GM23338 (cell line): Measurements from ENCODE around the gene TOMM5. TPM values are rescaled to one million over a fixed set of nuclear protein-coding genes. Genes with fewer than 3 reads are reported as not detected.

Source experiments
- ATAC-seq: fragments of 200-7000 bp; cut with Tn5 transposase; 3 replicates; pipeline ENCODE4 v1.9.1; 2020
- DNase-seq: peaks from one replicate; pipeline ENCODE4 v3.0.0-alpha.2; 2015; ENCODE audit warnings: low spot score
- H2AFZ ChIP-seq: fragments of 200-600 bp; sonication (generic); 2 replicates; pipeline ENCODE4 v1.8.0; 2016; ENCODE audit warnings: antibody characterized with exemption, mild to moderate bottlenecking, moderate library complexity
- H3F3A ChIP-seq: fragments of 200-600 bp; sonication (generic); replicated peaks from 2 replicates; pipeline ENCODE4 v1.8.0; 2017; ENCODE audit warnings: antibody characterized with exemption, mixed run types, low read depth
- H3K27ac ChIP-seq: fragments of 200-600 bp; sonication (generic); 2 replicates; pipeline ENCODE4 v1.6.1; 2016; ENCODE audit warnings: low read depth
- H3K27me3 ChIP-seq: fragments of 200-600 bp; sonication (generic); 2 replicates; pipeline ENCODE4 v1.8.0; 2016; ENCODE audit warnings: mild to moderate bottlenecking, mixed run types, moderate library complexity; ENCODE audit not compliant: insufficient read depth
- H3K36me3 ChIP-seq: fragments of 200-600 bp; sonication (generic); 2 replicates; pipeline ENCODE4 v1.8.0; 2016; ENCODE audit warnings: mild to moderate bottlenecking; ENCODE audit not compliant: insufficient read depth
- H3K4me1 ChIP-seq: fragments of 200-600 bp; sonication (generic); 2 replicates; pipeline ENCODE4 v1.8.0; 2016; ENCODE audit warnings: mild to moderate bottlenecking, moderate library complexity; ENCODE audit not compliant: insufficient read depth
- H3K4me2 ChIP-seq: fragments of 200-600 bp; sonication (generic); 2 replicates; pipeline ENCODE4 v1.7.1; 2017; ENCODE audit warnings: mixed run types
- H3K4me3 ChIP-seq: fragments of 200-600 bp; sonication (generic); 2 replicates; pipeline ENCODE4 v1.6.1; 2016; ENCODE audit warnings: mixed run types
- H3K79me2 ChIP-seq: fragments of 200-600 bp; sonication (generic); replicated peaks from 2 replicates; pipeline ENCODE4 v1.8.0; 2017; ENCODE audit warnings: mild to moderate bottlenecking; ENCODE audit not compliant: insufficient read depth
- H3K9me2 ChIP-seq: fragments of 200-600 bp; sonication (generic); 2 replicates; pipeline ENCODE4 v1.8.0; 2017; ENCODE audit not compliant: insufficient read depth
- H4K20me1 ChIP-seq: fragments of 200-600 bp; sonication (generic); replicated peaks from 2 replicates; pipeline ENCODE4 v1.8.0; 2017; ENCODE audit warnings: mild to moderate bottlenecking; ENCODE audit not compliant: insufficient read depth
- H3K27ac Mint-ChIP-seq: 2 replicates; pipeline ENCODE4 v1.8.0; 2020; ENCODE audit warnings: inconsistent platforms, mild to moderate bottlenecking, moderate library complexity, mixed read lengths
- H3K27me3 Mint-ChIP-seq: 3 replicates; pipeline ENCODE4 v1.8.0; 2022; ENCODE audit warnings: low read depth, mild to moderate bottlenecking, moderate library complexity, mixed read lengths, inconsistent platforms; ENCODE audit not compliant: insufficient read depth, poor library complexity
- H3K36me3 Mint-ChIP-seq: 3 replicates; pipeline ENCODE4 v1.8.0; 2021; ENCODE audit warnings: low read depth, mild to moderate bottlenecking, inconsistent platforms, moderate library complexity, mixed read lengths
- H3K4me1 Mint-ChIP-seq: 3 replicates; pipeline ENCODE4 v1.8.0; 2020; ENCODE audit warnings: mild to moderate bottlenecking, inconsistent platforms, mixed read lengths
- H3K4me3 Mint-ChIP-seq: 3 replicates; pipeline ENCODE4 v1.8.0; 2021; ENCODE audit warnings: moderate library complexity, mild to moderate bottlenecking, inconsistent platforms, mixed read lengths
- H3K9me3 Mint-ChIP-seq: 3 replicates; pipeline ENCODE4 v1.8.0; 2020; ENCODE audit warnings: moderate library complexity, mild to moderate bottlenecking, inconsistent platforms, mixed read lengths
- CREB1 ChIP-seq: fragments of 250-450 bp; sonication (Bioruptor Pico); IDR thresholded peaks from 2 replicates; pipeline ENCODE4 v1.5.0; 2020; ENCODE audit warnings: low read depth, mild to moderate bottlenecking, moderate library complexity
- CTCF ChIP-seq, 2 experiments: fragments of 200-600 bp in 1 of 2; sonication (generic) in 1 of 2; conservative IDR thresholded peaks; 2 replicates each; pipeline versions ENCODE4 v1.5.1 to v1.6.1; 2016 to 2017; ENCODE audit warnings: antibody characterized with exemption in 2 of 2, low read depth in 2 of 2, mild to moderate bottlenecking in 2 of 2, moderate library complexity in 1 of 2
- EZH2 ChIP-seq: fragments of 200-600 bp; sonication (generic); IDR thresholded peaks from one replicate; pipeline ENCODE4 v1.8.0; 2017; ENCODE audit warnings: antibody characterized with exemption, mild to moderate bottlenecking, low read depth; ENCODE audit not compliant: unreplicated experiment
- EZH2phosphoT487 ChIP-seq: fragments of 200-600 bp; sonication (generic); IDR thresholded peaks from one replicate; pipeline ENCODE4 v1.8.1; 2018; ENCODE audit warnings: antibody characterized with exemption; ENCODE audit not compliant: unreplicated experiment
- JUNB ChIP-seq: IDR thresholded peaks from one replicate; pipeline ENCODE4 v1.6.1; 2016; ENCODE audit warnings: antibody characterized with exemption; ENCODE audit not compliant: unreplicated experiment
- NANOG ChIP-seq: IDR thresholded peaks from 2 replicates; pipeline ENCODE4 v1.6.1; 2016; ENCODE audit warnings: antibody characterized with exemption, borderline replicate concordance
- POLR2AphosphoS5 ChIP-seq: IDR thresholded peaks from 2 replicates; pipeline ENCODE4 v1.6.1; 2016; ENCODE audit warnings: antibody characterized with exemption, low read depth
- REST ChIP-seq: IDR thresholded peaks from one replicate; pipeline ENCODE4 v1.6.1; 2018; ENCODE audit warnings: antibody characterized with exemption; ENCODE audit not compliant: unreplicated experiment
- STAT1 ChIP-seq: IDR thresholded peaks from one replicate; pipeline ENCODE4 v1.6.1; 2016; ENCODE audit warnings: antibody characterized with exemption; ENCODE audit not compliant: unreplicated experiment
- ZNF114 ChIP-seq: fragments of 250-450 bp; sonication (Bioruptor Pico); IDR thresholded peaks from 2 replicates; pipeline ENCODE4 v1.5.0; 2020; ENCODE audit warnings: mild to moderate bottlenecking, moderate library complexity
- ZNF331 ChIP-seq: fragments of 250-450 bp; sonication (Bioruptor Pico); IDR thresholded peaks from 2 replicates; pipeline ENCODE4 v1.5.0; 2020; ENCODE audit warnings: low read depth, mild to moderate bottlenecking, moderate library complexity
- polyA plus RNA-seq: library from polyadenylated mRNA; unstranded; fragments of >200 nt; fragmentation: Nextera tagmentation; extraction: Ambion mirVana; gene quantifications from 2 replicates; pipeline ENCODE4 v1.2.1, GENCODE V29; 2016
- total RNA-seq: library from RNA; depleted of rRNA; stranded (reverse); fragments of >200 nt; shearing (Covaris generic); gene quantifications from 2 replicates; pipeline ENCODE4 v1.2.3, GENCODE V29; 2014
- TF ChIP-seq, protein P1 (sequence below): IDR thresholded peaks from 2 replicates; pipeline ENCODE4 v1.6.1; 2016; ENCODE audit warnings: antibody characterized with exemption
- TF ChIP-seq, protein P2 (sequence below): fragments of 250-450 bp; sonication (Bioruptor Pico); IDR thresholded peaks from 2 replicates; pipeline ENCODE4 v1.5.0; 2020; ENCODE audit warnings: mild to moderate bottlenecking, moderate library complexity

Gene TOMM5
- total and polyA plus RNA-seq, 2 experiments from 2014 or later: 158 to 529 TPM

DNA sequence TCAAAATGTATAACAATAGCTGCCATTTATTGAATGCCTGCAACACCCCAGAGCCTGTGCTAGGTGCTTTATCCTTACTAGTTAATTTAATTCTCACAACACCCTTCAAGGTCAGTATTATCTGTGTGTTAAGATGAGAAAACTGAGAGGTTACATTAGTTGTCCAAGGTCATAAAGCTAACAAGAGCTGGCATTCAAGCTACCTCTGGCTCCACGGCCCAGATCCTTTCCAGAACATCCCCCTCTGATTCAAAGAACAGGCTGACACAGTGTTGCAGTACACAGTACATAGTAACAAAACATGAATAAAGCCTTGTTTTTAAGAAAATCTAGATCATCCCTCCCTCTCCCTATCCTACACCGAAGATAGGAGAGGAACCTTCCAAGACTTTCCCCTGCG lies 48.9 kb upstream of the TOMM5 start:
- Mint-ChIP-seq H3K9me3 (no peaks in the 10 kb centered on the region), H3K4me3 (no peak overlapping the region)
- no peak for ATAC-seq

More for the DNA sequence above, 48.9 kb upstream of the TOMM5 start:
- peaks cover 5% of the 10 kb centered on the region; the same call in 1 of the 3 replicates for H3K4me1 Mint-ChIP-seq
- no peak overlapping the region for H3K4me2 ChIP-seq
- no peaks in the 10 kb centered on the region for H3K4me1 ChIP-seq
- H3K4me3 ChIP-seq: no peak overlapping the region
- peaks cover 5% of the 10 kb centered on the region; the same call in 1 of the 2 replicates for H3K27me3 ChIP-seq
- H3K36me3 ChIP-seq: no peaks in the 10 kb centered on the region
- H3K27ac Mint-ChIP-seq: no peak overlapping the region
- no peak overlapping the region for H2AFZ ChIP-seq
- H3K79me2 ChIP-seq: no peaks in the 10 kb centered on the region
- H3K27ac ChIP-seq: no peak overlapping the region
- no peaks in the 10 kb centered on the region for H3K9me2 ChIP-seq
- no peaks in the 10 kb centered on the region for H3K36me3 Mint-ChIP-seq
- no peak for DNase-seq
- TF ChIP-seq ZNF114 (no peak), POLR2AphosphoS5 (no peak), REST (no peak), EZH2phosphoT487 (no peak), ZNF331 (CRISPR knock-in tag) (no peak), CREB1 (no peak), JUNB (no peak), STAT1 (no peak), CTCF (conservative IDR thresholded peaks at IDR 0.05; ENCODE audit: low read depth in 2 of 2) (no peak), NANOG (no peak), EZH2 (no peak)
- TF ChIP-seq, protein P1, sequence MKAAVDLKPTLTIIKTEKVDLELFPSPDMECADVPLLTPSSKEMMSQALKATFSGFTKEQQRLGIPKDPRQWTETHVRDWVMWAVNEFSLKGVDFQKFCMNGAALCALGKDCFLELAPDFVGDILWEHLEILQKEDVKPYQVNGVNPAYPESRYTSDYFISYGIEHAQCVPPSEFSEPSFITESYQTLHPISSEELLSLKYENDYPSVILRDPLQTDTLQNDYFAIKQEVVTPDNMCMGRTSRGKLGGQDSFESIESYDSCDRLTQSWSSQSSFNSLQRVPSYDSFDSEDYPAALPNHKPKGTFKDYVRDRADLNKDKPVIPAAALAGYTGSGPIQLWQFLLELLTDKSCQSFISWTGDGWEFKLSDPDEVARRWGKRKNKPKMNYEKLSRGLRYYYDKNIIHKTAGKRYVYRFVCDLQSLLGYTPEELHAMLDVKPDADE: no peak
- TF ChIP-seq, protein P2, sequence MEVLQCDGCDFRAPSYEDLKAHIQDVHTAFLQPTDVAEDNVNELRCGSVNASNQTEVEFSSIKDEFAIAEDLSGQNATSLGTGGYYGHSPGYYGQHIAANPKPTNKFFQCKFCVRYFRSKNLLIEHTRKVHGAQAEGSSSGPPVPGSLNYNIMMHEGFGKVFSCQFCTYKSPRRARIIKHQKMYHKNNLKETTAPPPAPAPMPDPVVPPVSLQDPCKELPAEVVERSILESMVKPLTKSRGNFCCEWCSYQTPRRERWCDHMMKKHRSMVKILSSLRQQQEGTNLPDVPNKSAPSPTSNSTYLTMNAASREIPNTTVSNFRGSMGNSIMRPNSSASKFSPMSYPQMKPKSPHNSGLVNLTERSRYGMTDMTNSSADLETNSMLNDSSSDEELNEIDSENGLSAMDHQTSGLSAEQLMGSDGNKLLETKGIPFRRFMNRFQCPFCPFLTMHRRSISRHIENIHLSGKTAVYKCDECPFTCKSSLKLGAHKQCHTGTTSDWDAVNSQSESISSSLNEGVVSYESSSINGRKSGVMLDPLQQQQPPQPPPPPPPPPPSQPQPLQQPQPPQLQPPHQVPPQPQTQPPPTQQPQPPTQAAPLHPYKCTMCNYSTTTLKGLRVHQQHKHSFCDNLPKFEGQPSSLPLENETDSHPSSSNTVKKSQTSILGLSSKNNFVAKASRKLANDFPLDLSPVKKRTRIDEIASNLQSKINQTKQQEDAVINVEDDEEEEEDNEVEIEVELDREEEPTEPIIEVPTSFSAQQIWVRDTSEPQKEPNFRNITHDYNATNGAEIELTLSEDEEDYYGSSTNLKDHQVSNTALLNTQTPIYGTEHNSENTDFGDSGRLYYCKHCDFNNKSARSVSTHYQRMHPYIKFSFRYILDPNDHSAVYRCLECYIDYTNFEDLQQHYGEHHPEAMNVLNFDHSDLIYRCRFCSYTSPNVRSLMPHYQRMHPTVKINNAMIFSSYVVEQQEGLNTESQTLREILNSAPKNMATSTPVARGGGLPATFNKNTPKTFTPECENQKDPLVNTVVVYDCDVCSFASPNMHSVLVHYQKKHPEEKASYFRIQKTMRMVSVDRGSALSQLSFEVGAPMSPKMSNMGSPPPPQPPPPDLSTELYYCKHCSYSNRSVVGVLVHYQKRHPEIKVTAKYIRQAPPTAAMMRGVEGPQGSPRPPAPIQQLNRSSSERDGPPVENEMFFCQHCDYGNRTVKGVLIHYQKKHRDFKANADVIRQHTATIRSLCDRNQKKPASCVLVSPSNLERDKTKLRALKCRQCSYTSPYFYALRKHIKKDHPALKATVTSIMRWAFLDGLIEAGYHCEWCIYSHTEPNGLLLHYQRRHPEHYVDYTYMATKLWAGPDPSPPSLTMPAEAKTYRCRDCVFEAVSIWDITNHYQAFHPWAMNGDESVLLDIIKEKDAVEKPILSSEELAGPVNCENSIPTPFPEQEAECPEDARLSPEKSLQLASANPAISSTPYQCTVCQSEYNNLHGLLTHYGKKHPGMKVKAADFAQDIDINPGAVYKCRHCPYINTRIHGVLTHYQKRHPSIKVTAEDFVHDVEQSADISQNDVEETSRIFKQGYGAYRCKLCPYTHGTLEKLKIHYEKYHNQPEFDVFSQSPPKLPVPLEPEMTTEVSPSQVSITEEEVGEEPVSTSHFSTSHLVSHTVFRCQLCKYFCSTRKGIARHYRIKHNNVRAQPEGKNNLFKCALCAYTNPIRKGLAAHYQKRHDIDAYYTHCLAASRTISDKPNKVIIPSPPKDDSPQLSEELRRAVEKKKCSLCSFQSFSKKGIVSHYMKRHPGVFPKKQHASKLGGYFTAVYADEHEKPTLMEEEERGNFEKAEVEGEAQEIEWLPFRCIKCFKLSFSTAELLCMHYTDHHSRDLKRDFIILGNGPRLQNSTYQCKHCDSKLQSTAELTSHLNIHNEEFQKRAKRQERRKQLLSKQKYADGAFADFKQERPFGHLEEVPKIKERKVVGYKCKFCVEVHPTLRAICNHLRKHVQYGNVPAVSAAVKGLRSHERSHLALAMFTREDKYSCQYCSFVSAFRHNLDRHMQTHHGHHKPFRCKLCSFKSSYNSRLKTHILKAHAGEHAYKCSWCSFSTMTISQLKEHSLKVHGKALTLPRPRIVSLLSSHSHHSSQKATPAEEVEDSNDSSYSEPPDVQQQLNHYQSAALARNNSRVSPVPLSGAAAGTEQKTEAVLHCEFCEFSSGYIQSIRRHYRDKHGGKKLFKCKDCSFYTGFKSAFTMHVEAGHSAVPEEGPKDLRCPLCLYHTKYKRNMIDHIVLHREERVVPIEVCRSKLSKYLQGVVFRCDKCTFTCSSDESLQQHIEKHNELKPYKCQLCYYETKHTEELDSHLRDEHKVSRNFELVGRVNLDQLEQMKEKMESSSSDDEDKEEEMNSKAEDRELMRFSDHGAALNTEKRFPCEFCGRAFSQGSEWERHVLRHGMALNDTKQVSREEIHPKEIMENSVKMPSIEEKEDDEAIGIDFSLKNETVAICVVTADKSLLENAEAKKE (CRISPR knock-in tag): no peak
- H4K20me1 ChIP-seq: no peaks in the 10 kb centered on the region
- H3K27me3 Mint-ChIP-seq: peaks cover 1% of the 10 kb centered on the region
- no peaks in the 10 kb centered on the region for H3F3A ChIP-seq
